GM10248 (cell line): ENCODE results near the gene UBN1.

ENCODE experiments used
- CTCF ChIA-PET: fragments of 300-600 bp; sonication (Branson Sonifier 250); formaldehyde crosslinking; extraction: SDS; loops from one replicate; lab custom pipeline; 2021; ENCODE audit warnings: antibody characterized with exemption; lab: Yijun Ruan, JAX
- POLR2A ChIA-PET: fragments of 350-650 bp; sonication (Branson Sonifier 250); formaldehyde crosslinking; extraction: SDS; loops from one replicate; lab custom pipeline; 2020; ENCODE audit warnings: antibody characterized with exemption; lab: Yijun Ruan, JAX
- DNase-seq: peaks from one replicate; pipeline ENCODE4 v3.0.0; 2012; ENCODE audit errors: extremely low spot score
- TF ChIP-seq, protein P1 (sequence below): IDR thresholded peaks from 2 replicates; pipeline ENCODE4 v1.5.1; 2012; ENCODE audit warnings: mild to moderate bottlenecking, low read depth; ENCODE audit errors: extremely low read depth, missing control alignments, control extremely low read depth

The UBN1 gene

DNA sequence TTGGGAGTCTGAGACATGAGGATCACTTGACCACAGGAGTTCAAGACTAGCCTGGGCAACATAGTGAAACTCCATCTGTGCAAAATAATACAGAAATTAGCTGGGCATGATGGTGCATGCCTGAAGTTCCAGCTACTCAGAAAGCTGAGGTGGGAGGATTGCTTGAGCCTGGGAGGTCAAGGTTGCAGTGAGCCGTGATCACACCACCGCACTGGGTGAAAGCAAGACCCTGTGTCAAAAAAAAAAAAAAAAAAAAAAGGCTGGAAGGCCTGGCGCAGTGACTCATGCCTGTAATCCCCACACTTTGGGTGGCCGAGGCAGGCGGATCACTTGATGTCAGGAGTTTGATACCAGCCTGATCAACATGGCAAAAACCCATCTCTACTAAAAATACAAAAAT is 8.1 kb downstream of the UBN1 start:
- no peak for DNase-seq
- CTCF ChIA-PET: no interaction called here
- POLR2A ChIA-PET: no interaction called here
- TF ChIP-seq, protein P1, sequence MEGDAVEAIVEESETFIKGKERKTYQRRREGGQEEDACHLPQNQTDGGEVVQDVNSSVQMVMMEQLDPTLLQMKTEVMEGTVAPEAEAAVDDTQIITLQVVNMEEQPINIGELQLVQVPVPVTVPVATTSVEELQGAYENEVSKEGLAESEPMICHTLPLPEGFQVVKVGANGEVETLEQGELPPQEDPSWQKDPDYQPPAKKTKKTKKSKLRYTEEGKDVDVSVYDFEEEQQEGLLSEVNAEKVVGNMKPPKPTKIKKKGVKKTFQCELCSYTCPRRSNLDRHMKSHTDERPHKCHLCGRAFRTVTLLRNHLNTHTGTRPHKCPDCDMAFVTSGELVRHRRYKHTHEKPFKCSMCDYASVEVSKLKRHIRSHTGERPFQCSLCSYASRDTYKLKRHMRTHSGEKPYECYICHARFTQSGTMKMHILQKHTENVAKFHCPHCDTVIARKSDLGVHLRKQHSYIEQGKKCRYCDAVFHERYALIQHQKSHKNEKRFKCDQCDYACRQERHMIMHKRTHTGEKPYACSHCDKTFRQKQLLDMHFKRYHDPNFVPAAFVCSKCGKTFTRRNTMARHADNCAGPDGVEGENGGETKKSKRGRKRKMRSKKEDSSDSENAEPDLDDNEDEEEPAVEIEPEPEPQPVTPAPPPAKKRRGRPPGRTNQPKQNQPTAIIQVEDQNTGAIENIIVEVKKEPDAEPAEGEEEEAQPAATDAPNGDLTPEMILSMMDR: no peak

- DNase-seq: no peak
- TF ChIP-seq, protein P1: no peak
- POLR2A ChIA-PET: no interaction called here
- CTCF ChIA-PET: no interaction called here
These were observed 8.5 kb downstream of the UBN1 start for GRCh38 chr16:4855804-4856203.

DNA sequence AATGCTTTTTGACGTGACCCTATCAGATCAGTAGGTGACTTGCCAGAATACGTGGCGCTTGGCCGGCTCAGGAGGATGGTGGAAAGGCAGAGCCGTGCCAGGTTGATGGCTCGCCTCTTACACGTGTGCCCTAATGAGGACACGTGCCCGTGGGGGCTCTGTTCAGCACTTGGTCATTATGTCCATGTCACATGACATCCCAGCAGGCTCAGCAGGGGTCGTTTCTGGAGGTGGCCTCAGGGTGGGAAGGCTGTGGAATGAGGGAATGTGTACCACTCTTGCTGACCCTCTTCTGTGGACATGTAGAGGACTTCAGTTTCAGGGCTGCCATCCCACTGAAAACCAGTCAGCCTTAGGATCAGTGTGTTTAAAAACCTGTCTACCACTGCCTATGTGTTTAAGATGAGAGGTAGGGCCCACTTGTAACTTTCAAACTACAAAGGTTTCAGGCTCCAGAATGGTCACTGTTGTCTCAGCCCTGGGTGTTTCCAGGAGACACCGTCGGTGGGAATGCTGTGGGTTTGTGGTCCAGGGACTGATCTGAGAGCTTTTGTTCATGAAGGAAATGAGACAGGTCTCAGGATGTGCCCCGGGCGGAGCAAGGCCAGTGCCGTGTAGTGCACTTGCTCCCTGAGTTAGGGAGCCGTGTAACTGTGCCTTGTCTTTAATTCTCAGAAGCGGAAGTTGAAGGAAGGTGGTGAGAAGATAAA is 12.1 kb downstream of the UBN1 start:
- ChIA-PET POLR2A (no interaction called here), CTCF (interaction anchor here (0.8 to 1.0 kb wide), 3 partner anchors 9 to 25 kb away, joined by 3 read pairs; no protein-coding TSS in a partner anchor)
- DNase-seq: no peak
- TF ChIP-seq, protein P1: no peak

GRCh38 chr16:4859900-4860255 is 12.6 kb downstream of the UBN1 start:
- TF ChIP-seq, protein P1: no peak
- CTCF ChIA-PET: interaction anchor here (0.9 kb wide), 1 partner anchor 13 kb away, joined by 3 read pairs; no protein-coding TSS in a partner anchor
- POLR2A ChIA-PET: no interaction called here
- DNase-seq: no peak

DNA sequence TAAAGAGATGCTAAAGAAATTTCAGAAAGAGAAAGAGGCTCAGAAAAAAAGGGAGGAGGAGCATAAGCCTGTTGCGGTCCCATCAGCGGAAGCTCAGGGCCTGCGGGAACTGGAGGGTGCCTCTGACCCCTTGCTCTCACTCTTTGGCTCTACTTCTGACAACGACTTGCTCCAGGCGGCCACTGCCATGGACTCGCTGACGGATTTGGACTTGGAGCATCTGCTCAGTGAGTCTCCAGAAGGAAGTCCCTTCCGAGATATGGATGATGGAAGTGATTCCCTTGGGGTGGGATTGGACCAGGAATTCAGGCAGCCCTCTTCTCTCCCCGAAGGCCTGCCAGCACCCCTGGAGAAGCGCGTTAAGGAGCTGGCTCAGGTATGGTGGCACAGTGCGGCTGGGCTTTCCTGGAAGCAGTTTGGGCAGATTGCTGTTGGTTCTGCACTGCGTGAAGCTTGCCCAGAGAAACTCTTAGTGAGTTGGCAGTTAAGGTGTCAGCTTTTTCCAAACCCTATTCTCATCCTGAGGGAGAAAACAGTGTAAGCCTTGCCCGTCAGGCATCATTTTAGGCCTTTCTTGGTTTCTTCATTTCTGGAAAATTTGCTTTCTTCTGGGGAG is 13.6 kb downstream of the UBN1 start:
- POLR2A ChIA-PET: no interaction called here

GRCh38 chr16:4862639-4863038 is 15.4 kb downstream of the UBN1 start:
- TF ChIP-seq, protein P1: no peak
- ChIA-PET CTCF (interaction anchor here (0.8 to 2.7 kb wide), 5 partner anchors 9 to 238 kb away, joined by 3 to 11 read pairs (median 4); partner anchors contain the start of gene MGRN1), POLR2A (no interaction called here)
- DNase-seq: no peak

More for the DNA sequence above, 13.6 kb downstream of the UBN1 start:
- CTCF ChIA-PET: interaction anchor here (0.9 to 2.7 kb wide), 3 partner anchors 10 to 22 kb away, joined by 3 to 11 read pairs (median 3); no protein-coding TSS in a partner anchor
- DNase-seq: no peak
- TF ChIP-seq, protein P1: no peak
